SK-N-SH (cell line): ENCODE data around the gene NUP155. TPM values are rescaled to one million over a fixed set of nuclear protein-coding genes. Genes with fewer than 3 reads are reported as not detected.

ENCODE experiments used
- CTCF ChIA-PET: fragments of 300-600, 350-600 bp; formaldehyde crosslinking; extraction: SDS; loops from one replicate; lab custom pipeline; 2021; lab: Yijun Ruan, JAX
- POLR2A ChIA-PET: fragments of 350-600 bp; sonication (Branson Sonifier 250); formaldehyde crosslinking; extraction: SDS; loops from one replicate; lab custom pipeline; 2020; ENCODE audit warnings: antibody characterized with exemption, inconsistent platforms; lab: Yijun Ruan, JAX
- DNase-seq: peaks from one replicate; pipeline ENCODE4 v3.0.0; 2012
- H2AFZ ChIP-seq: fragments of 200-600 bp; sonication (generic); 2 replicates; pipeline ENCODE4 v1.8.1; 2016; ENCODE audit warnings: antibody characterized with exemption, mild to moderate bottlenecking, low read depth
- H3F3A ChIP-seq: fragments of 200-600 bp; sonication (generic); replicated peaks from 2 replicates; pipeline ENCODE3; 2016; ENCODE audit warnings: antibody characterized with exemption, mild to moderate bottlenecking; ENCODE audit not compliant: insufficient read depth
- H3K27ac ChIP-seq, 2 experiments: fragments of 200-500 bp in 1 of 2; fragments of 200-600 bp in 1 of 2; sonication (Bioruptor generic) in 1 of 2; sonication (generic), shearing (Covaris generic) in 1 of 2; 2 replicates each; pipeline versions ENCODE4 v1.5.1 to v1.6.1; 2014 to 2016; ENCODE audit warnings: low read depth in 2 of 2, inconsistent platforms in 1 of 2, low read length in 1 of 2, mild to moderate bottlenecking in 1 of 2, mixed read lengths in 1 of 2
- H3K27me3 ChIP-seq: fragments of 200-600 bp; sonication (generic), shearing (Covaris generic); 2 replicates; pipeline ENCODE4 v1.6.1; 2016; ENCODE audit warnings: mixed run types; ENCODE audit not compliant: insufficient read depth
- H3K36me3 ChIP-seq, 2 experiments: fragments of 200-500 bp in 1 of 2; fragments of 200-600 bp in 1 of 2; sonication (Bioruptor generic) in 1 of 2; sonication (generic) in 1 of 2; replicated peaks in 1 of 2; 2 replicates each; pipeline versions ENCODE3 to v1.5.1; 2014 to 2016; ENCODE audit warnings: low read length in 1 of 2, mild to moderate bottlenecking in 1 of 2; ENCODE audit not compliant: insufficient read depth in 2 of 2, control insufficient read depth in 1 of 2
- H3K4me1 ChIP-seq, 2 experiments: fragments of 200-500 bp in 1 of 2; fragments of 200-600 bp in 1 of 2; sonication (Bioruptor generic) in 1 of 2; sonication (generic), shearing (Covaris generic) in 1 of 2; 2 replicates each; pipeline versions ENCODE4 v1.5.1 to v1.6.1; 2014 to 2016; ENCODE audit warnings: low read depth in 1 of 2, low read length in 1 of 2, mixed run types in 1 of 2; ENCODE audit not compliant: insufficient read depth in 2 of 2, control insufficient read depth in 1 of 2
- H3K4me2 ChIP-seq: fragments of 200-600 bp; sonication (generic), shearing (Covaris generic); 2 replicates; pipeline ENCODE4 v1.6.1; 2017; ENCODE audit warnings: mixed run types
- H3K4me3 ChIP-seq, 2 experiments: fragments of 200-500 bp in 1 of 2; fragments of 200-600 bp in 1 of 2; sonication (Bioruptor generic) in 1 of 2; sonication (generic), shearing (Covaris generic) in 1 of 2; 2 replicates each; pipeline versions ENCODE4 v1.5.1 to v1.8.1; 2014 to 2016; ENCODE audit warnings: low read depth in 2 of 2, inconsistent platforms in 1 of 2, low read length in 1 of 2, mild to moderate bottlenecking in 1 of 2, mixed read lengths in 1 of 2, moderate library complexity in 1 of 2
- H3K79me2 ChIP-seq: fragments of 200-600 bp; sonication (generic); 2 replicates; pipeline ENCODE4 v1.8.1; 2017; ENCODE audit warnings: mild to moderate bottlenecking; ENCODE audit not compliant: insufficient read depth
- H3K9ac ChIP-seq: fragments of 200-600 bp; sonication (generic); 2 replicates; pipeline ENCODE4 v1.6.1; 2017; ENCODE audit warnings: mixed run types
- H3K9me2 ChIP-seq: fragments of 200-600 bp; sonication (generic); 2 replicates; pipeline ENCODE4 v1.6.1; 2017; ENCODE audit warnings: mixed run types
- H3K9me3 ChIP-seq: fragments of 200-600 bp; sonication (generic); 2 replicates; pipeline ENCODE4 v1.6.1; 2017; ENCODE audit warnings: mixed run types, mild to moderate bottlenecking, moderate library complexity
- H4K20me1 ChIP-seq: fragments of 200-600 bp; sonication (generic); 2 replicates; pipeline ENCODE4 v1.6.1; 2017; ENCODE audit warnings: mild to moderate bottlenecking, mixed run types; ENCODE audit not compliant: insufficient read depth
- CHD2 ChIP-seq: fragments of 150-350 bp; IDR thresholded peaks from 2 replicates; pipeline ENCODE4 v1.6.1; 2018; ENCODE audit warnings: low read length; ENCODE audit not compliant: partially characterized antibody
- ELF1 ChIP-seq: IDR thresholded peaks from 2 replicates; pipeline ENCODE4 v1.4.0; 2012
- EP300 ChIP-seq, 2 experiments: IDR thresholded peaks; 2 replicates each; pipeline versions ENCODE4 v1.4.0 to v1.6.1; 2012; ENCODE audit warnings: borderline replicate concordance in 1 of 2, low read depth in 1 of 2, low read length in 1 of 2
- FOSL2 ChIP-seq: IDR thresholded peaks from 2 replicates; pipeline ENCODE4 v1.4.0; 2012; ENCODE audit warnings: low read depth, mild to moderate bottlenecking, moderate library complexity, borderline replicate concordance
- GABPA ChIP-seq: IDR thresholded peaks from 2 replicates; pipeline ENCODE4 v1.4.0; 2012; ENCODE audit warnings: low read depth, mild to moderate bottlenecking
- GATA2 ChIP-seq: sonication (generic); formaldehyde crosslinking; IDR thresholded peaks from 2 replicates; pipeline ENCODE4 v1.5.0; 2020; ENCODE audit warnings: mild to moderate bottlenecking, missing genetic modification reagents
- IRF3 ChIP-seq: fragments of 150-350 bp; IDR thresholded peaks from 2 replicates; pipeline ENCODE4 v1.6.1; 2016; ENCODE audit warnings: mild to moderate bottlenecking, low read depth, low read length
- MEF2A ChIP-seq: IDR thresholded peaks from 2 replicates; pipeline ENCODE4 v1.4.0; 2012; ENCODE audit warnings: low read depth, borderline replicate concordance
- MXI1 ChIP-seq: IDR thresholded peaks from 2 replicates; pipeline ENCODE4 v1.6.1; 2012; ENCODE audit warnings: mild to moderate bottlenecking, low read depth, low read length, improper control_type of control experiment
- RCOR1 ChIP-seq: fragments of 150-350 bp; IDR thresholded peaks from 2 replicates; pipeline ENCODE4 v1.6.1; 2017; ENCODE audit warnings: antibody characterized with exemption, low read length
- RFX5 ChIP-seq: IDR thresholded peaks from 2 replicates; pipeline ENCODE4 v1.6.1; 2012; ENCODE audit warnings: mild to moderate bottlenecking, improper control_type of control experiment, low read length
- RXRA ChIP-seq: IDR thresholded peaks from 2 replicates; pipeline ENCODE4 v1.4.0; 2012; ENCODE audit warnings: low read depth, mild to moderate bottlenecking, borderline replicate concordance
- SMC3 ChIP-seq: IDR thresholded peaks from 2 replicates; pipeline ENCODE4 v1.6.1; 2012; ENCODE audit warnings: low read depth, low read length, improper control_type of control experiment
- TAF1 ChIP-seq: IDR thresholded peaks from 2 replicates; pipeline ENCODE4 v1.6.1; 2012; ENCODE audit warnings: low read depth, mild to moderate bottlenecking, low read length, moderate library complexity, borderline replicate concordance
- TCF12 ChIP-seq: IDR thresholded peaks from 2 replicates; pipeline ENCODE4 v1.4.0; 2012
- TEAD4 ChIP-seq: IDR thresholded peaks from 2 replicates; pipeline ENCODE4 v1.4.0; 2012; ENCODE audit warnings: mild to moderate bottlenecking, borderline replicate concordance; ENCODE audit not compliant: insufficient read depth
- USF1 ChIP-seq: IDR thresholded peaks from 2 replicates; pipeline ENCODE4 v1.4.0; 2012; ENCODE audit warnings: low read depth, borderline replicate concordance
- ZBTB33 ChIP-seq: IDR thresholded peaks from 2 replicates; pipeline ENCODE4 v1.4.0; 2012; ENCODE audit warnings: low read depth, borderline replicate concordance
- WGBS: methylation state at CpG from one replicate; pipeline ENCODE4 v1.1.6; 2017; ENCODE audit warnings: low lambda C conversion rate; 5-methylcytosine and 5-hydroxymethylcytosine counted together
- polyA plus RNA-seq, 3 experiments: library from polyadenylated mRNA; depleted of rRNA; stranded (reverse); fragments of >200 nt; gene quantifications; 2 replicates each; pipeline ENCODE4 v1.2.3, GENCODE V29; 2012

NUP155 gene
- polyA plus RNA-seq, 1 of the 3 experiments (the other 2 are of a cell fraction): 6.7 TPM

GRCh38 chr5:37255774-37256358, 115.0 kb downstream of the NUP155 start:
- Histone ChIP-seq H3K27ac (no peak overlapping the region), H3K9me2 (no peaks in the 10 kb centered on the region), H3K4me2 (no peak overlapping the region), H3F3A (no peaks in the 10 kb centered on the region), H3K4me3 (no peak overlapping the region), H2AFZ (no peak overlapping the region), H3K9me3 (no peaks in the 10 kb centered on the region), H4K20me1 (no peaks in the 10 kb centered on the region), H3K9ac (no peak overlapping the region), H3K79me2 (no peaks in the 10 kb centered on the region), H3K27me3 (no peaks in the 10 kb centered on the region), H3K36me3 (no peaks in the 10 kb centered on the region), H3K4me1 (no peaks in the 10 kb centered on the region)
- CTCF ChIA-PET: no interaction called here
- 82% methylated on average over 4 of the region's 4 CpGs for WGBS
- no peak for DNase-seq
- TF ChIP-seq CHD2 (no peak), TAF1 (no peak), USF1 (no peak), IRF3 (no peak), ZBTB33 (no peak), FOSL2 (no peak), MXI1 (no peak), RXRA (no peak), TEAD4 (no peak), RFX5 (no peak), GABPA (no peak), GATA2 (CRISPR knock-in tag) (no peak), EP300 (IDR thresholded peaks at IDR 0.05; ENCODE audit: borderline replicate concordance in 1 of 2, low read depth in 1 of 2, low read length in 1 of 2) (no peak), SMC3 (no peak), RCOR1 (no peak), MEF2A (no peak), TCF12 (no peak), ELF1 (no peak)
- POLR2A ChIA-PET: no interaction called here
